H1 (cell line): ENCODE measurements around the gene TMEM225. TPM values are rescaled to one million over a fixed set of nuclear protein-coding genes. Genes with fewer than 3 reads are reported as not detected.

Experiments
- CTCF ChIA-PET: fragments of 300-600 bp; sonication (Branson Sonifier 250); formaldehyde crosslinking; loops from one replicate; lab custom pipeline; 2021; ENCODE audit not compliant: partially characterized antibody; lab: Charles Lee
- POLR2A ChIA-PET: fragments of 300-600 bp; sonication (Branson Sonifier 250); formaldehyde crosslinking; loops from one replicate; lab custom pipeline; 2021; ENCODE audit warnings: inconsistent platforms; ENCODE audit not compliant: partially characterized antibody; lab: Charles Lee
- DNase-seq, 2 experiments: peaks; one replicate each; pipeline versions ENCODE4 v3.0.0 to v3.0.0-alpha.2; 2010 to 2022; ENCODE audit warnings: low spot score in 2 of 2, low read depth in 1 of 2, mixed read lengths in 1 of 2
- FAIRE-seq: peaks from 2 replicates; lab custom pipeline; 2011; peaks lifted over from hg19 to GRCh38; lab: Jason Lieb, UNC
- H2AFZ ChIP-seq: 2 replicates; pipeline ENCODE4 v1.8.1; 2012; ENCODE audit warnings: low read length, inconsistent platforms
- H2AK5ac ChIP-seq: 2 replicates; pipeline ENCODE4 v1.6.1; 2013; ENCODE audit warnings: low read depth, low read length
- H2BK120ac ChIP-seq: replicated peaks from 2 replicates; pipeline ENCODE3; 2013; ENCODE audit warnings: low read depth, low read length, inconsistent platforms
- H2BK12ac ChIP-seq: 2 replicates; pipeline ENCODE4 v1.6.1; 2013; ENCODE audit warnings: low read depth, low read length
- H2BK15ac ChIP-seq: 2 replicates; pipeline ENCODE4 v1.6.1; 2013; ENCODE audit warnings: low read length
- H2BK20ac ChIP-seq: 2 replicates; pipeline ENCODE4 v1.6.1; 2013; ENCODE audit warnings: low read length
- H2BK5ac ChIP-seq: 2 replicates; pipeline ENCODE4 v1.6.1; 2013; ENCODE audit warnings: low read depth, low read length
- H3K14ac ChIP-seq: 2 replicates; pipeline ENCODE4 v1.6.1; 2013; ENCODE audit warnings: inconsistent platforms; ENCODE audit not compliant: insufficient read length
- H3K18ac ChIP-seq: 2 replicates; pipeline ENCODE4 v1.6.1; 2013; ENCODE audit warnings: low read length; ENCODE audit errors: extremely low read depth
- H3K23ac ChIP-seq: 2 replicates; pipeline ENCODE4 v1.6.1; 2013; ENCODE audit warnings: inconsistent platforms; ENCODE audit not compliant: insufficient read length
- H3K23me2 ChIP-seq: 2 replicates; pipeline ENCODE4 v1.6.1; 2013; ENCODE audit warnings: low read depth, low read length
- H3K27ac ChIP-seq: 2 replicates; pipeline ENCODE4 v1.6.1; 2011; ENCODE audit warnings: low read depth, low read length, inconsistent platforms
- H3K27me3 ChIP-seq, 4 experiments: replicated peaks in 1 of 4; 1 replicate in 1 of 4; 2 replicates in 3 of 4; pipeline versions ENCODE4 v1.6.1 to v1.8.1; 2011 to 2013; ENCODE audit warnings: low read length in 3 of 4, mild to moderate bottlenecking in 3 of 4, inconsistent platforms in 2 of 4, mixed read lengths in 2 of 4, moderate library complexity in 1 of 4; ENCODE audit not compliant: control insufficient read depth in 3 of 4, insufficient read depth in 3 of 4; ENCODE audit errors: extremely low read depth in 1 of 4
- H3K36me3 ChIP-seq, 4 experiments: 2 replicates each; pipeline versions ENCODE4 v1.6.1 to v1.8.1; 2011 to 2013; ENCODE audit warnings: mild to moderate bottlenecking in 4 of 4, low read length in 3 of 4, moderate library complexity in 2 of 4, control low read depth in 1 of 4, inconsistent platforms in 1 of 4; ENCODE audit not compliant: insufficient read depth in 4 of 4, control insufficient read depth in 2 of 4
- H3K4ac ChIP-seq: replicated peaks from 2 replicates; pipeline ENCODE3; 2013; ENCODE audit warnings: low read length, low read depth, mixed read lengths, inconsistent platforms; ENCODE audit not compliant: insufficient read length
- H3K4me1 ChIP-seq, 4 experiments: replicated peaks in 1 of 4; 1 replicate in 1 of 4; 2 replicates in 3 of 4; pipeline versions ENCODE4 v1.6.1 to v1.8.1; 2011 to 2013; ENCODE audit warnings: low read length in 3 of 4, inconsistent platforms in 2 of 4, mixed read lengths in 1 of 4; ENCODE audit not compliant: insufficient read depth in 4 of 4, control insufficient read depth in 3 of 4
- H3K4me2 ChIP-seq, 2 experiments: 2 replicates each; pipeline versions ENCODE4 v1.6.1 to v1.8.1; 2011 to 2013; ENCODE audit warnings: low read depth in 2 of 2, low read length in 2 of 2, control low read depth in 1 of 2, inconsistent platforms in 1 of 2, mild to moderate bottlenecking in 1 of 2; ENCODE audit not compliant: insufficient read depth in 1 of 2
- H3K4me3 ChIP-seq, 4 experiments: fragments of 200-600, 300-600 bp in 1 of 4; sonication (generic), shearing (Covaris generic), sonication (Bioruptor Twin) in 1 of 4; 2 replicates each; pipeline versions ENCODE4 v1.5.1 to v1.8.1; 2011 to 2016; ENCODE audit warnings: low read length in 4 of 4, low read depth in 3 of 4, control low read depth in 2 of 4, inconsistent platforms in 2 of 4, mild to moderate bottlenecking in 2 of 4, mixed read lengths in 1 of 4, moderate library complexity in 1 of 4; ENCODE audit not compliant: insufficient read depth in 2 of 4; ENCODE audit errors: extremely low read depth in 1 of 4
- H3K56ac ChIP-seq: replicated peaks from 2 replicates; pipeline ENCODE3; 2013; ENCODE audit warnings: low read depth, mild to moderate bottlenecking, mixed read lengths, low read length, inconsistent platforms; ENCODE audit not compliant: insufficient read length
- H3K79me1 ChIP-seq: 2 replicates; pipeline ENCODE4 v1.6.1; 2013; ENCODE audit warnings: low read depth, low read length, control low read depth
- H3K79me2 ChIP-seq, 2 experiments: 2 replicates each; pipeline versions ENCODE4 v1.6.1 to v1.8.1; 2012 to 2013; ENCODE audit warnings: low read length in 2 of 2, mild to moderate bottlenecking in 2 of 2, inconsistent platforms in 1 of 2; ENCODE audit not compliant: insufficient read depth in 2 of 2, control insufficient read depth in 1 of 2
- H3K9ac ChIP-seq, 4 experiments: replicated peaks in 1 of 4; 1 replicate in 1 of 4; 2 replicates in 3 of 4; pipeline versions ENCODE4 v1.6.1 to v1.8.1; 2011 to 2013; ENCODE audit warnings: low read depth in 3 of 4, low read length in 3 of 4, control low read depth in 2 of 4, mild to moderate bottlenecking in 2 of 4, moderate library complexity in 2 of 4, inconsistent platforms in 1 of 4; ENCODE audit errors: extremely low read depth in 1 of 4
- H3K9me3 ChIP-seq, 2 experiments: 2 replicates each; pipeline versions ENCODE4 v1.6.1 to v1.8.1; 2012 to 2013; ENCODE audit warnings: mild to moderate bottlenecking in 2 of 2, moderate library complexity in 2 of 2, control low read depth in 1 of 2, inconsistent platforms in 1 of 2, low read depth in 1 of 2, low read length in 1 of 2, mixed read lengths in 1 of 2; ENCODE audit not compliant: insufficient read depth in 2 of 2
- H4K20me1 ChIP-seq, 2 experiments: replicated peaks in 1 of 2; 2 replicates each; pipeline versions ENCODE3 to v1.8.1; 2011 to 2013; ENCODE audit warnings: inconsistent platforms in 2 of 2, low read length in 2 of 2, mild to moderate bottlenecking in 1 of 2; ENCODE audit not compliant: insufficient read depth in 2 of 2, control insufficient read depth in 1 of 2
- H4K5ac ChIP-seq: 2 replicates; pipeline ENCODE4 v1.6.1; 2013; ENCODE audit warnings: low read length, low read depth, mixed read lengths, inconsistent platforms; ENCODE audit not compliant: insufficient read length
- H4K8ac ChIP-seq: 2 replicates; pipeline ENCODE4 v1.8.0; 2013; ENCODE audit warnings: mild to moderate bottlenecking, moderate library complexity, low read length, inconsistent platforms; ENCODE audit not compliant: insufficient read depth; ENCODE audit errors: extremely low read depth
- H4K91ac ChIP-seq: replicated peaks from 2 replicates; pipeline ENCODE3; 2013; ENCODE audit warnings: low read length, mixed read lengths, inconsistent platforms; ENCODE audit not compliant: insufficient read length
- BACH1 ChIP-seq: IDR thresholded peaks from 2 replicates; pipeline ENCODE4 v1.6.1; 2012; ENCODE audit warnings: low read length, improper control_type of control experiment
- CHD2 ChIP-seq: IDR thresholded peaks from 2 replicates; pipeline ENCODE4 v1.6.1; 2012; ENCODE audit warnings: low read length, improper control_type of control experiment
- CREB1 ChIP-seq: IDR thresholded peaks from 2 replicates; pipeline ENCODE4 v1.6.1; 2012; ENCODE audit warnings: inconsistent platforms
- CTBP2 ChIP-seq: IDR thresholded peaks from 2 replicates; pipeline ENCODE4 v1.7.0; 2011; ENCODE audit warnings: borderline replicate concordance, mild to moderate bottlenecking, moderate library complexity, mixed read lengths, low read length; ENCODE audit not compliant: insufficient read depth, insufficient read length
- EGR1 ChIP-seq: IDR thresholded peaks from 2 replicates; pipeline ENCODE4 v1.6.1; 2011; ENCODE audit warnings: low read depth, low read length, borderline replicate concordance
- EZH2 ChIP-seq: fragments of 200-600 bp; sonication (generic); IDR thresholded peaks from 2 replicates; pipeline ENCODE4 v1.7.1; 2012; ENCODE audit warnings: low read depth, mild to moderate bottlenecking, moderate library complexity, low read length, inconsistent platforms; ENCODE audit not compliant: severe bottlenecking
- GTF2F1 ChIP-seq: IDR thresholded peaks from 2 replicates; pipeline ENCODE4 v1.6.1; 2012; ENCODE audit warnings: low read depth, low read length, improper control_type of control experiment, borderline replicate concordance
- HDAC2 ChIP-seq, 2 experiments: fragments of 300-600 bp in 1 of 2; sonication (generic) in 1 of 2; IDR thresholded peaks; 2 replicates each; pipeline ENCODE4 v1.6.1; 2011 to 2012; ENCODE audit warnings: low read depth in 2 of 2, low read length in 2 of 2, mild to moderate bottlenecking in 2 of 2, moderate library complexity in 2 of 2, borderline replicate concordance in 1 of 2, inconsistent platforms in 1 of 2
- JUND ChIP-seq: IDR thresholded peaks from 2 replicates; pipeline ENCODE4 v1.6.1; 2011; ENCODE audit warnings: mild to moderate bottlenecking, improper control_type of control experiment, low read length
- KDM1A ChIP-seq: fragments of 200-600, 300-600 bp; sonication (generic); IDR thresholded peaks from 2 replicates; pipeline ENCODE4 v1.7.1; 2016; ENCODE audit warnings: mild to moderate bottlenecking, low read length, borderline replicate concordance
- KDM5A ChIP-seq: fragments of 200-600 bp; IDR thresholded peaks from 2 replicates; pipeline ENCODE4 v1.7.1; 2012; ENCODE audit warnings: mild to moderate bottlenecking, low read length, inconsistent platforms, mixed read lengths
- POLR2A ChIP-seq, 2 experiments: IDR thresholded peaks; 1 replicate in 1 of 2; 2 replicates in 1 of 2; pipeline ENCODE4 v1.6.1; 2011; ENCODE audit warnings: low read depth in 2 of 2, low read length in 2 of 2, mild to moderate bottlenecking in 2 of 2; ENCODE audit errors: control extremely low read depth in 1 of 2
- TCF12 ChIP-seq: IDR thresholded peaks from 2 replicates; pipeline ENCODE4 v1.6.1; 2011; ENCODE audit warnings: low read depth, mild to moderate bottlenecking, low read length
- USF2 ChIP-seq: IDR thresholded peaks from 2 replicates; pipeline ENCODE4 v1.6.1; 2011; ENCODE audit warnings: low read length, improper control_type of control experiment
- WGBS, 2 experiments: shearing (Covaris generic) in 1 of 2; methylation state at CpG; one replicate each; pipeline versions ENCODE4 v1.1.6 to v1.1.7; 2013 to 2015; ENCODE audit warnings: low lambda C conversion rate in 2 of 2, mixed read lengths in 2 of 2, inconsistent platforms in 1 of 2, low coverage in 1 of 2, missing lambda C conversion rate in 1 of 2; ENCODE audit not compliant: insufficient replicate concordance in 2 of 2, insufficient coverage in 1 of 2, insufficient read length in 1 of 2; ENCODE audit errors: extremely low coverage in 1 of 2, missing lambda C conversion rate in 1 of 2; 5-methylcytosine and 5-hydroxymethylcytosine counted together
- polyA plus RNA-seq, 7 experiments: library from polyadenylated mRNA; depleted of rRNA in 3 of 7; stranded (reverse) in 5 of 7; unstranded in 2 of 7; fragments of >200 nt in 5 of 7; fragments of 200-250 nt in 2 of 7; gene quantifications; 1 replicate in 5 of 7; 2 replicates in 1 of 7; 4 replicates in 1 of 7; pipeline versions ENCODE4 v1.2.1 to v1.2.3, GENCODE V29; 2011 to 2013; ENCODE audit warnings: missing spikeins in 2 of 7, mixed read lengths in 2 of 7
- total RNA-seq: library from RNA; stranded (reverse); fragmentation: NEBNext Ultra II Directional; extraction: Animal tissue kit (Norgen Biotek cat#: 25700); gene quantifications from 2 replicates; pipeline ENCODE4 v1.2.1, GENCODE V29; 2021

Gene TMEM225
- total and polyA plus RNA-seq, 2 of the 8 experiments (the other 6 are each of a cell fraction or from before 2014, with no cell fraction given), result not detected

- no peak overlapping the region for H3K27ac ChIP-seq
- FAIRE-seq, result no peak
- no peaks in the 10 kb centered on the region for H3K79me1 ChIP-seq
- TF ChIP-seq USF2 (no peak), EZH2 (no peak), CREB1 (no peak), HDAC2 (IDR thresholded peaks at IDR 0.05; ENCODE audit: borderline replicate concordance in 1 of 2, low read depth in 2 of 2, low read length in 2 of 2) (no peak), JUND (no peak), POLR2A (IDR thresholded peaks at IDR 0.05; ENCODE audit: control extremely low read depth in 1 of 2, low read depth in 2 of 2, low read length in 2 of 2) (no peak), CHD2 (no peak), CTBP2 (no peak), BACH1 (no peak), KDM5A (no peak), TCF12 (no peak), EGR1 (no peak), GTF2F1 (no peak), KDM1A (no peak)
Observed at GRCh38 chr11:123856444-123856843, 29.0 kb downstream of the TMEM225 start.

More at GRCh38 chr11:123856444-123856843, 29.0 kb downstream of the TMEM225 start:
- Histone ChIP-seq H2AFZ (no peak overlapping the region), H3K4me1 (peaks cover 0 to 13% (median 4%) of the 10 kb centered on the region in 4 experiments; a peak in 6 of 7 replicates), H4K8ac (no peak overlapping the region), H2AK5ac (no peak overlapping the region), H3K9me3 (peaks cover 6 to 12% of the 10 kb centered on the region in 2 experiments; a peak in 1 of 4 replicates), H4K20me1 (no peaks in the 10 kb centered on the region), H3K4ac (no peak overlapping the region), H3K36me3 (no peaks in the 10 kb centered on the region), H2BK5ac (no peak overlapping the region), H3K18ac (no peak overlapping the region), H3K56ac (no peak overlapping the region), H3K23me2 (no peaks in the 10 kb centered on the region), H2BK20ac (no peak overlapping the region), H2BK120ac (no peak overlapping the region), H4K91ac (no peak overlapping the region), H4K5ac (no peak overlapping the region), H2BK15ac (no peak overlapping the region), H3K14ac (no peak overlapping the region), H3K9ac (no peak overlapping the region), H3K79me2 (no peaks in the 10 kb centered on the region), H3K4me3 (no peak overlapping the region), H3K27me3 (no peaks in the 10 kb centered on the region), H3K4me2 (no peak overlapping the region), H3K23ac (no peak overlapping the region), H2BK12ac (no peak overlapping the region)
- CTCF ChIA-PET, result no interaction called here
- POLR2A ChIA-PET, result no interaction called here
- WGBS, 2 experiments, result 97% methylated on average over 2 of the region's 2 CpGs; no CpG with 5 or more reads in 1 of the 2 experiments
- DNase-seq, result no peak
